Activated CD8-positive, alpha-beta memory T cell treated with anti-CD3 and anti-CD28 coated beads, Interleukin-2, amount 50 U/mL, for 48 hours (primary cell): Measurements from ENCODE around the gene TUBGCP2.
A peak's percentile ranks its signal among the peaks of the same experiment; 100 is the strongest.
"Not testable (repeated sequence)": the region's sequence is repeated elsewhere in the genome, so short reads cannot be mapped to it uniquely, and the experiment has no call there.

Source experiments
- DNase-seq: peaks from one replicate; pipeline ENCODE4 v3.0.0-alpha.2; 2020

TUBGCP2 gene

DNA sequence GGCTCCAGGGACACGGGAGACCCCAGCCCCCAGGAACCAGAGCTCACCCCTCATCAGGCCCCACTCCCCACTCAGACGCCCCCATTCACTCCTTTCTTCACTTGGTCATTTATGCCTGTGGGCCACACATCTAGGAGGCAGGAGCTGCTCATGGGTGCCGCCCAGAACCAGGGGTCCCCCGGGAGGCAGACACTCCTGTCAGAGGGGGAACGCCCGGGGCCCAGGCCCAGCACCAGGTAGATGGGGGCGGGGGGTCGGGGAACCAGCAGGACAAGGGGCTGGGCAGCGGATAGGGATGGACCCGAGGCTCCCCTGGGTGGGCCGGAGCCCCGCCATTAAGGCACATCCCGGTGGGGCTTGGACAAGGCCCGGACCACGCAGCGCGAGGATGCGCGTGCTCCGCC, 16.2 kb upstream of the TUBGCP2 start:
- DNase-seq: no peak

DNA sequence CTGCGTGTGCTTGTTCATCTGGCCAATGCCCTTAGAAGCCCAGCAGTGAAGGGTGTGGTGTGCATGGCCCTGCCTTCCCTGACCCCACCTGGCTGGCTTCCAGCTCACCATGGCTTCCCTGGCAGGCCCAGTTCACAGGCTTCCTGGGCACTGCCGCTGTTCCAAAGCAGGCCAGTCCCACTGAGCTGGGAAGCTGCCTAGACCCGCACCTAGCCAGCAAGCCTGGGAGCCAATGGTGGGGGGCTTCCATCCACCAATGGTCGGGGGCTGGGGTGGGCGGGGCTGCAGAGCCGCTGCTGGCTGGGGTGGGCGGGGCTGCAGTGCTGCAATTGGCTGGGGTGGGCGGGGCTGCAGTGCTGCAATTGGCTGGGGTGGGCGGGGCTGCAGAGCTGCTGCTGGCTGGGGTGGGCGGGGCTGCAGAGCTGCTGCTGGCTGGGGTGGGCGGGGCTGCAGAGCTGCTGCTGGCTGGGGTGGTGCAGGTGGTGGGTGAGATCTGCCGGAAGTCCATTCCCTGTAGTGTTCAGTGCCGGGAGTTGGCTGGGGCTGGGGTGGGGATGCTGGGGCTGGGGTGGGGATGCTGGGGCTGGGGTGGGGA, 15.6 kb upstream of the TUBGCP2 start:
- peak; percentile 77 for DNase-seq

DNA sequence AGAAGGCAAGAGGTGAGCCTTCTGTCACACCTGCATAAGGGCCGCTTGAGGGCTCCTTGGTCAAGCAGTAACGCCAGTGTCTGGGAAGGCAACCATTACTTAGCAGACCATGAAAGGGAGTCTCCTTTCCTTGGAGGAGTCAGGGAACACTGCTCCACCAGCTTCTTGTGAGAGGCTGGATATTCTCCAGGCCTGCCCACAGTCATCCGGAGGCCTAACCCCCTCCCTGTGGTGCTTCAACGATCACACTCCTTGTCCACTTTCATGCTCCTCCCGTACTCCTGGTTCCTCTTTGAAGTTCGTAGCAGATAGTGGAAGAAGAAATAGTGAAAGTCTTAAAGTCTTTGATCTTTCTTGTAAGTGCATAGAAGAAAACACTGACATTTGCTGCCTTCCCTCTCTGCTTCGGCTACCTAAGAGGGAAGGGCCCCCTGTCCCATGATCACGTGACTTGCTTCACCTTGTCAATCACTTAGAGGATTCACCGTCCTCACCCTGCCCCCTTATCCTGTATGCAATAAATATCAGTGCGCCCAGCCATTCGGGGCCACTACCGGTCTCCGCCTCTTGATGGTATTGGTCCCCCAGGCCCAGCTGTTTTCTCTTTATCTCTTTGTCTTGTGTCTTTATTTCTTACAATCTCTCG, 13.5 kb upstream of the TUBGCP2 start:
- not testable (repeated sequence) for DNase-seq

DNA sequence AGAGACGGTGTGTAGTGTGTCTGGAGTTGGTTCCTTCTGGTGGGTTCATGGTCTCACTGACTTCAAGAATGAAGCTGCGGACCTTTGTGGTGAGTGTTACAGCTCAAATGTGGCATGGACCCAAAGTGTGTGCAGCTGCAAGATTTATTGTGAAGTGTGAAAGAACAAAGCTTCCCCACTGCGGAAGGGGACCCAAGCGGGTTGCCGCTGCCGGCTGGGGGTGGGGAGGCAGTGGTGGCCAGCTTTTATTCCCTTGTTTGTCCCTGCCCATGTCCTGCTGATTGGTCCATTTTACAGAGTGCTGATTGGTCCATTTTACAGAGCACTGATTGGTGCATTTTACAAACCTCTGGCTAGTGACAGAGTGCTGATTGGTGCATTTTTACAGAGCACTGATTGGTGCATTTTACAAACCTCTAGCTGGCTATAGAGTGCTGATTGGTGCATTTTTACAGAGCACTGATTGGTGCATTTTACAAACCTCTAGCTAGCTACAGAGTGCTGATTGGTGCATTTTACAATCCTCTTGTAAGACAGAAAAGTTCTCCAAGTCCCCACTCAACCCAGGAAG, 12.3 kb upstream of the TUBGCP2 start:
- not testable (repeated sequence) for DNase-seq

DNA sequence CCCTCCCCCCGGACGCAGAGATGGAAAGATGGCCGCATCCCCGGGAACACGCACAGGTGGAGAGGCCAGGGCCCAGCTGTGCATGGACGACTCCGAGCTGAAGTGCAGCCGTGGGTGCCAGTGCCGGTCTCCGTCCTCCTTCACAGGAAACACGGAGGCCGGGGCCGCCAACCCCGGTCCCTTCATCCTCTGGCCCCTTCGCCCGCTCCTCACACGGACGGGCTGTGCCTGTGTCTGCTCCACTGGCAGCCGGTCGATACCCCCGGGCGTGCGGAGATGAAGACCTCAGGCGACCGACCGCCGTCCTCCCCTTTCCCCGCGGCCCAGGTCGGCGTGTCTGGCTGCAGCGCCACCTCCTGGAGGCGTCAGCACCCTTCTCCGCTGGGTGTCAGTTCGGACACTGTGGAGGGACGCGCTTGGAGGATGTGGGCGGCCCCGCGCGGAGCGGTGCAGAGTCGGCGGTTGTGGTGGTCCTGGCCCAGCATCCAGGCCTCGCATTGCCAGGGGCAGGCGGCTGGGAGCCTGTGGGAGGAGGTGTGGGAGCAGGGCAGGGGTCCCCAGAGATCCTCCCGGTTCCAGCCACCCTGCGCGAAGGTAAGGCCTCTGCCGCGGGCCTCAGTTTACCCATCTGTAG, 9.9 kb upstream of the TUBGCP2 start:
- DNase-seq: peak; percentile 87

DNA sequence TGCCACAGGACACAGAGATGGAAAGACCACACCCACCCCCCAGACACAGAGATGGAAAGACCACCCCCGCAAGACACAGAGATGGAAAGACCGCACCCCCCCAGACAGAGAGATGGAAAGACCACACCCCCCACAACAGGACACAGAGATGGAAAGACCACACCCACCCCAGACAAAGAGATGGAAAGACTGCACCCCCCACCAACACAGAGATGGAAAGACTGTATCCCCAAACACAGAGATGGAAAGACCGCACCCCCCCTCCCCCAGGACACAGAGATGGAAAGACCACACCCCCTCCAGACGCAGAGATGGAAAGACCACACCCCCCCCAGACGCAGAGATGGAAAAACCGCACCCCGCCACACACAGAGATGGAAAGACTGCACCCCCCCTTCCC, 8.1 kb upstream of the TUBGCP2 start:
- DNase-seq: no peak

DNA sequence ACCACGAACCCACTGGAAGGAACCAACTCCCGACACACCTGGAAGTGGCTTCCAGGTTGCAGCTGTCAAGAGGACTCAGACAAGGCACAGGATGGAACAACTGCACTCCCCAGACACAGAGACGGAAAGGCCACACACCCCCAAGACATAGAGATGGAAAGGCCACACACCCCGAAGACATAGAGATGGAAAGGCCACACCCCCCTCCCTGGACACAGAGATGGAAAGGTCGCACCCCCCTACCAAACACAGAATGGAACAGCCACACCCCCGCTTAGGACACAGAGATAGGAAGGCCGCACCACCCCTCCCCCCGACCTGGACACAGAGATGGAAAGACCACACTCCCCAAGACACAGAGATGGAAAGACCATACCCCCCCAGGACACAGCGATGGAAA, 7.6 kb upstream of the TUBGCP2 start:
- no peak for DNase-seq

DNA sequence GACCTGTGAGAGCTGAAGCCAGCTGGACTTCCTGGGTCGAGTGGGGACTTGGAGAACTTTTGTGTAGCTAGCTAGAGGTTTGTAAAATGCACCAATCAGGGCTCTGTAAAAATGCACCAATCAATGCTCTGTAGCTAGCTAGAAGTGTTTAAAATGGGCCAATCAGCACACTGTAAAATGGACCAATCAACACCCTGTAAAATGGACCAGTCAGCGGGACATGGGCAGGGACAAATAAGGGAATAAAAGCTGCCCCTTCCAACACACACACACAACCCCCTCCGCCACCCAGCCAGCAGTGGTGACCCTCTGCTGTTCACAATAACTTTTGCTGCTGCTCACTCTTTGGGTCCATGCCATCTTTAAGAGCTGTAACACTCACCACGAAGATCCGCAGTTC, 7.2 kb upstream of the TUBGCP2 start:
- no peak for DNase-seq

DNA sequence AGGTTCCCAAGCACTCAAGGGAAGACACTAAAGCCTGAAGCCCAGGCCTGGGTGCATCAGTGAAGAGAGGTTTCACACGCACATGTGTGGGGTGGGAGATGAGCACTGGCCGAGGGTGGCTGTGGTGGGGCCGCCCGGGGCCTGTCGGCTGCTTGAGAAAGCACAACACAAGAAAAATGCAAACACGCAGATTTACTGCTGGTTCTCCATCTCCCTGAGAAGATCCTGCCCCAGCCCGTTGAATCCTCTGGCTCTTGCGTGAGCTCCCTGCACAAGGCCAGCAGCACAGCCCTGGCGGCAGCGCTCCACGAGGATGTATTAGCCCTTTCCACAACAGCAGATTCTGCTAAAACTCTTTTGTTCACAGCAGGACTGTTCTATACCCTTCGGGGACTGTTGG, 6.2 kb upstream of the TUBGCP2 start:
- no peak for DNase-seq

DNA sequence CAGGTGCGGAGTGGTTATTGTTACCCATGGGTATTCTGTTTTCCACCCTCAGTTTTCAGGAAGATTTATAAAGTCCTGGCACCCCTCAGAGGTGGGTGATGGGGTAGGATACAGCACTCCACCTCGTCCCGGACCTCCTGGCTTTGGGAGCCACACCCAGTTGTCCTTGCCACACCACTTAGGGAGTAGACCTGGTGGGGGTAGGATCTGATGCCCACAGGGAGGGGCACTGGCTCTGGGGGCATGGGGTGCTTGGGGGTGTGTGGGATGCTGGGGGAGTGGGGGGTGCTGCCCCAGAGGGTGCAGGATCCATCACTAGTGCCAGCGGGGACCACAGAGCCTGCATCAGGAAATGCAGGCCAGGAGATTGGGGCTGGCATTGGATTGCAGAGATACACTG, 4.5 kb upstream of the TUBGCP2 start:
- no peak for DNase-seq

DNA sequence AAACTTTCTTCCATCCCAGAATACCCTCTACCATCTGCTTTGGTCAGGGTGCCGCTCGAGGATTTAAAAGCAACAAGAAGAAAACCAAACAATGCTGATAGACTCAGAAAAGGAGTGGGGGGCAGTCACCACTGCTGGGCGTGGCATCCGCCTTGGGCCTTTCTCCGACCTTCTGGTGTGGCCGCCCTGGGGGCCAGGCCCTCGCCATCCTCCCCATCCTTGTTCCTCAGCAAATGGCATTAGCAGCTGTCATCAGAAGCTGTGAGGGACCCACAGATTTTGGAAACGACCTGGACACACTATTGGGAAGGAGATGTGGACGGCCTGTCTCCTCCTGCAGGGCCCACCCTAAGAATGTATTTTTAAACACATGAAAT, 4.1 kb upstream of the TUBGCP2 start:
- DNase-seq: no peak

DNA sequence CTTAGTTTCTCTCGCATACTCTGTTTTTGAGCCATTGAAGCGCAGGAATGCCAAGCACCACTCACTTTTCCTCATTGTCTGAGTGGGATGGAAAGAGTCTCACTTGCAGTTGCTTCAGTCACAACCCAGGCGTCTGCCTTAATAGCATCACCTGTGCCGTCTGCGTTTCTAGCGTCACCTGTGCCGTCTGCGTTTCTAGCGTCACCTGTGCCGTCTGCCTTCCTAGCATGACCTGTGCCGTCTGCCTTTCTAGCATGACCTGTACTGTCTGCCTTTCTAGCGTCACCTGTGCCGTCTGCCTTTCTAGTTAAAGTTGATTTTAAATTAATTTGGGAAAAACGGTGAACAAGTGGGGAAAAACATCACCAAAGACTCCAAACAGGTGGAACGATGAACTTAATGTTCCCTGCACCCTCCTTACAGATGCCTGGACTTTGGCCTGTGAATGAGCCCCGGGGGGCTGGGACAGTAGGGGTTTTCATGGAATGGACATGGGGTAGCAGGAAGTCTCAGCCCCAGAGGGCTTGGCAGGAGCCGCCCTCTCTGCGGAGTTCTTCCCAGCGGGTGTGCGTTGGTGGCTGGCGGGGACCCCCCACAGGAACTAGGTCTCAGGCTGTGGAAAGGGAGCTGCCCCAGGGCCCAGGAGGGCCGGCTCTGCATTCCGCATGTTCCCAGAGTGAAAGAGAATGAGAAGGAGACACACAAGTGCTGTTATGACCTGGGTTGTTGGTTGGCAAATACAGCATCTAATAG, 3.5 kb upstream of the TUBGCP2 start:
- DNase-seq: no peak

DNA sequence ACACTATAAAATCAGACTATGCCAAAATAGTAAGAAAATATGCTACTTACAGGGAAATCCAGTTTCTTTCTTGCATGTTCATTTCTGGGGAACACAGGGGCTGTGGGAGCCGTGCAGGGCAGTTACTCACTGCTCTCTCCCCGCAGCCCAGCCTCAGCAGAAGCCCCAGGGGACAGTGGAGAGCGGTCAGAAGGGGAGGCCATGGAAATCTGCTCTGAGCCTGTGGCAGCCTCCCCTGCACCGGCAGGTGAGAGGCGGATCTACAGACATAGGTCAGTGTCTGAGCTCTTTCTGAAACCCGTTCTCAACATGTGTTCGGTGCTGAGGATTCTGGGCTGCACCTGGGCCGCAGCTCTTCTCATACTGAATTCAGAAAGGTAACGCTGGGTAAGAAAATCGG, 2.9 kb upstream of the TUBGCP2 start:
- no peak for DNase-seq

DNA sequence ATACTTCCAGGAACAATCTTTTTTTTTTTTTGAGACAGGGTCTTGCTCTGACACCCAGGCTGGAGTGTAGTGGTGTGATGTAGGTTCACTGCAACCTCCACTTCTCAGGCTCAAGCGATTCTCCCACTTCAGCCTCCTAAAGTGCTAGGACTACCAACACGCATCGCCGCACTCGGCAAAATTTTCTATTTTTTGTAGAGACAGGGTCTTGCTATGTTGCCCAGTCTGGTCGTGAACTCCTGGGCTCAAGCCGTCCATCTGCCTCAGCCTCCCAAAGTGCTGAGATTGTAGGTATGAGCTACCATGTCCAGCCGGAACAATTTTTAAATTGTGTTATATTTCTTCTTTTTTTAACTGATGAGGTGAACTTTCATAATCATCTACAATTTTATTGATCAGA, 2.1 kb upstream of the TUBGCP2 start:
- no peak for DNase-seq

DNA sequence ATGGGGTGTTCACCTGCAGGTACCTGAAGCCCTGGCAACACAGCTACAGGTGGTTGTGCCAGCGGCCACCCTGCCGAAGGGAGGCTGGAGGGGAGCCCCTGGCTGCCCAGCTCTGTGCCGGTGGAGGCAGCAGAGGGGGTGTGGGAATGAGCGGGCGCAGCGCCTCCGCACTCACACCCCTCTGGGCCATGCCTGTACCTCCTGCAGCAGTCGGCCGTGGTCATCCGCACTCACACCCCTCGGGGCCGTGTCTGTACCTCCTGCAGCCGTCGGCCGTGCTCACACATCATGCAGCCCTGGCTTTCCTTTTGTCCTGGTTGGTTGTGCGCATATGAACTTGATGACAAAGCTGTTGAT, 1.7 kb upstream of the TUBGCP2 start:
- no peak for DNase-seq

DNA sequence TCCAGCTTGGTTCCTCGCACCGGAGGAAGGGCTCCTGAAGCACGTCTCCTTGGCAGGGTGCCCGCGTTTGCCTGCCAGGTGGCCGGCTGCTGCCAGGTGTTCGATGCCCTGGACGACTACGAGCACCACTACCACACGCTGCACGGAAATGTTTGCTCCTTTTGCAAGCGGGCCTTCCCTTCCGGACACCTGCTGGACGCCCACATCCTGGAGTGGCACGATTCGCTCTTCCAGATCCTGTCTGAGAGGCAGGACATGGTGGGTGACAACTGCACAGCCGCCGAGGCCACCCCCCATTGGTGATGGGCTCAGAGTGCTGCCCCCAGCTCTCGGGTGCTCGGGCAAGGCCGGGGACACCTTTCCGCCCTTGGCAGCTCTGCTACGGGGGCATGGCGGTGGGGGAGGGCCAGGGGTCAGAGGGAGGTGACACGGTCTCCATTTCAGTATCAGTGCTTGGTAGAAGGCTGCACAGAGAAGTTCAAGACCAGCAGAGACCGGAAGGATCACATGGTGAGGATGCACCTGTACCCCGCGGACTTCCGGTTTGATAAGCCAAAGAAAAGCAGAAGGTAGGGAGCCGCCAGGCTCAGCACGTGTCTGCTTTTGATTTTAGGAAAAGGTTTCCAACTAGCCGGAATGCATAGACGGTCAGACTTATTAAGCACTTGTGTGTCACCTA, 1.2 kb upstream of the TUBGCP2 start:
- DNase-seq: no peak

DNA sequence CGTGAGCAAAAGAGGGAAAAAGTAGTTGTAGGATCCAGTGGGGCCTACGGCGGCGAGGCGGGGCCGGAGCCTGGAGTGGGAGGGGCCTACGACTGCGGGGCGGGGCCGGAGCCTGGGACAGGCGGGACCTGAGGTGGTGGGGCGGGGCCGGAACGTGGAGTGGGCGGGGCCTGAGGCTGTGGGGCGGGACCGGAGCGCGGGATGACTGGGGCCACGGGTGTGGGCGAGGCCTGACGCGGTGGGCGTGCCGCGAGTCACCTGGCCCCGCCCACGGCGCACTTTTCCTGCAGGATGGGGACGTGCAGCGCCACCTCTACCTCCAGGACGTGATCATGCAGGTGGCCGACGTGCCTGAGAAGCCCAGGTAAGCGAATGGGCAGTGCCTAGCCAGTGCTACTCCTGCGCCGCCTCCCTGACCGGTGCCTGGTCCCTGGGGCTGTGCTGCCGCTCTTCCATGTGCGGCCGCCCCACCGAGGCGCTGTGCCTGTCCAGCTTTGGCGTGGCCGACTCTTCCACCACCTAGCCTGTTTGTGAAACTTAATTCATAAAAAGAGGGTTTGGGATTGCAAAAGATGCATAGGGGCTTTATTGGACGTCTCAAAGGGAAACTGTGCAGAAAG, 538 bp upstream of the TUBGCP2 start:
- DNase-seq: peak; percentile 98

DNA sequence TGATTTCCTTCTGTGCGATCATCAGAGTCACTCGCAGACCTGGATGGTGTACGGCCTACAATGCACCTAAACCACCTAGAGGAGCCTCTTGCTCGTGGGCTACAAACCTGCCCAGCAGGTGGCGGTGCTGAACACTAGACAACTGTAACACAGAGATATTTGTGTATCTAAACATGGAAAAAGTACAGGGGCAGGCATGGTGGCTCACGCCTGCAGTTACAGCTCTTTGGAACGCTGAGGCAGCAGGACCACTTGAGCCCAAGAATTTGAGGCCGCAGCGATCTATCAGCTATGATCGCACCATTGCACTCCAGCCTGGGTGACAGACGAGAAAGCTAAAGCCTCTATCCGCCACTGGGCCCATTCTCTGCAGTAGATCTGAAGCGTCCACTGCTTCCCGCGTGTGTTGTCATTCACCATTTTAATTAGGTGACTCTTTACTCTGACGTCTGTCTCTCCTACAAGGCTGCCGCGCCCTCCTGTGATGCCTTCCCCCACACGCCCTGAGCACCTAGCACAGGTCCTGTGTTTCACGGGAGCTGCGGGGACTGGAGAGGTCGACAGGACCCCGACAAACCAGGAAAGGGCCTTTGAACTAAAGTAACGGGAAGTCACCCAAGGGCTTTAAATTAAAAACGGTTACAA, 774 bp downstream of the TUBGCP2 start:
- DNase-seq: peak; percentile 85

DNA sequence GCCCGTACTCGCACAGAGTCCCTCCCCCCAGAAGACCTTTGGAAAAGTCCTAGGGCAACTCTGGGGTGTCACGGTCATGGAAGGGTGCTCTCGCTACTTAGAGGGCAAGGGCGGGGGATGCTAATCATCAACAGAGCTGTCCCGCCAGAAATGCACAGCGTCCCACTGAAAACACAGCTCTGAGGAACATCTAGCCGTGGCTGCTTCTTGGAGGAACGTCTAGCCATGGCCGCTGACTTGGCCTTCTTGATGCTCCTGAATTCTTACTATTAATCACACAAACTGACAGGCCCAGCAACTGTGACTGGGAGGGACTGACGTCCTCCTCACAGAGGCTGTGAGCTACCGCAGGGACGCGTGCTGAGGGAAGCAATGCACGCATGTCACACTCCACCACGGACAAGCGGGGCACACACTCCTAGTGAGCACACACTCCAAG, 1.7 kb downstream of the TUBGCP2 start:
- DNase-seq: no peak

DNA sequence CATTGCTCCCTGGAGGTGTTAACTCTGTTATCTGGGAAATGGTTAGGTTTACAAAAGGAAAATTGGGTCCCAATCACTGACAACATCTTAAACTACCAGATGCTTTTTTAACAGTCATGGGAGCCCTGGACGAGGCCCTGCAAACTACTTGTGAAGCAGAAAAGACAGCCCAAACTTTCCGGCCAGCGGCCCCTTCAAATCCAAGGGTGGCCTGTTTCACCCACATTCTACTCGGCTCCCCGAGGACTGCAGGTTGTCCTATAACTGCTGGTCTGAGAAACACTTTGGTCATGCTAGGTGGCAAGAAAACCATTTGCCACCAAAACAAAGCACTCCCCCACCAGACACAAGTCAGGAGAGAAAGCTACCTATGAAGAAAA, 2.6 kb downstream of the TUBGCP2 start:
- no peak for DNase-seq

DNA sequence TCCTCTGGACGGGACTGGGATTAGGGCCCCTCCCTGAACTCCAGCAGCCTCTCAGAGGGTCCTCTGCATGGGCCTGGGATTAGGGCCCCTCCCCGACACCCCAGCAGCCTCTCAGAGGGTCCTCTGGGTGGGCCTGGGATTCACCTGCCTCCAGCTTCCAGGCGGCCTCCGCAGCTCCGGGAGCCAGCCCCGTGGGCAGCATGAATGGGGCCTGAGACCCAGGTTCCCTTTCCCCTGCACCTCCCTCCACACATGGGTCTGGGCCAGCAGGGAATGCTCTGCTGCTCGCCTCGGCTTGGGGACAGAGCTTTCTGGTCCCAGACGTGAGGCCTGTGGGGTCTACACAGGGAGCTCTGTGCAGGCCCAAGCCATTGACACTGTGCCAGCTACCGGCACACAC, 5.5 kb downstream of the TUBGCP2 start:
- no peak for DNase-seq

DNA sequence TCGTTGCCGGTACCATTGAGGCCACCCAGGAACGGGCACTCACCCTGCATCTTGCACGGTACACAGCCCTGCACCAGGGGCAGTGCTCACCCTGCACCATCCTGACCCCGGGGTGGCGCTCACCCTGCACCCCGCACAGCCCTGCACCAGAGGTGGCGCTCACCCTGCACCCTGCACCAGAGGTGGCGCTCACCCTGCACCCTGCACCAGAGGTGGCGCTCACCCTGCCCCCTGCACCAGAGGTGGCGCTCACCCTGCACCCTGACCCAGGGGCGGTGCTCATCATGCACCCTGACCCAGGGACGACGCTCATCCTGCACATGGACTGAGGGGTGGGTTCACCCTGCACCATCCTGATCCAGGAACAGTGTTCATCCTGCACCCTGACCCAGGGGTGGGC, 6.4 kb downstream of the TUBGCP2 start:
- DNase-seq: no peak
